ENCODE measurements around the gene CDC25B. TPM values are rescaled to one million over a fixed set of nuclear protein-coding genes. Genes with fewer than 3 reads are reported as not detected.

CDC25B gene
- total RNA-seq, 2 experiments from 2014 or later, result 452 to 454 TPM

DNA sequence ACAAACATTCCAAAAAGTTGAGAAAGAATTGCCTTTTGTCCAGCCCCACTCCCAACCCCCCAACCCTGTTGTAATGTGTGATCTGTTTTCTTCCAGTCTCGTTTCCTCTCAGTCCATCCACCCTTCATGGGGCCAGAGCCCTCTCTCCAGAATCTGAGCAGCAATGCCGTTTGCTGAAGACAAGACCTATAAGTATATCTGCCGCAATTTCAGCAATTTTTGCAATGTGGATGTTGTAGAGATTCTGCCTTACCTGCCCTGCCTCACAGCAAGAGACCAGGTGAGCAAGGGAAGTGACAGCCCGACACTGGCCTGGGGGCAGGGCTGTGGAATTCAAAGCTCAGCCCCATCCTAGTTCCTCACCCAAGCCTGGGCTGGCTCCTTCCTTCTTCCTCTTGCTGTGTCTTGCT lies 58.4 kb downstream of the CDC25B start:
- Mint-ChIP-seq H3K4me1 (peaks cover 6% of the 10 kb centered on the region), H3K4me3 (no peak overlapping the region), H3K9me3 (no peaks in the 10 kb centered on the region), H3K27ac (no peak overlapping the region), H3K27me3 (no peaks in the 10 kb centered on the region), H3K36me3 (ENCODE audit: low read depth) (peaks cover 27% of the 10 kb centered on the region)
- CTCF ChIA-PET, result interaction anchor here (0.6 to 4.7 kb wide), 21 partner anchors 9 to 291 kb away, joined by 3 to 46 read pairs (median 5); partner anchors contain the start of genes ADISSP, AP5S1, CDC25B and CENPB
- POLR2A ChIA-PET, result interaction anchor here (1.2 to 1.8 kb wide), 4 partner anchors 26 to 69 kb away, joined by 3 to 8 read pairs (median 5); partner anchors contain the start of gene AP5S1
- no peak for DNase-seq

Other genes starting within 250 kb of the CDC25B start
- gene GFRA4, start 132.9 kb upstream of the CDC25B start, total RNA-seq, result not detected
- gene ADAM33, start 114.3 kb upstream of the CDC25B start, total RNA-seq, result not detected
- gene SIGLEC1, start 83.7 kb upstream of the CDC25B start, total RNA-seq, result under 1 TPM in 1 of 2 experiments, not detected in 1; 0.03 TPM
- under 1 TPM in 1 of 2 experiments, not detected in 1; 0.08 TPM for gene HSPA12B, start 63.6 kb upstream of the CDC25B start, total RNA-seq
- gene ADISSP, start 28.6 kb upstream of the CDC25B start, total RNA-seq, result 10 to 100 TPM; 20.7 to 23.4 TPM
- gene SPEF1, start 14.9 kb upstream of the CDC25B start, total RNA-seq, result not detected
- 10 to 100 TPM; 67.0 to 68.0 TPM for gene CENPB, start 9.6 kb upstream of the CDC25B start, total RNA-seq
- gene AP5S1, start 24.2 kb downstream of the CDC25B start, total RNA-seq, result 10 to 100 TPM; 12.7 to 15.5 TPM
- 10 to 100 TPM; 31.1 to 31.6 TPM for gene MAVS, start 50.5 kb downstream of the CDC25B start, total RNA-seq
- gene PANK2, start 93.1 kb downstream of the CDC25B start, total RNA-seq, result 10 to 100 TPM; 63.3 to 63.8 TPM
- 10 to 100 TPM; 15.9 to 18.8 TPM for gene RNF24, start 219.2 kb downstream of the CDC25B start, total RNA-seq

Measured in activated CD4-positive, alpha-beta memory T cell treated with anti-CD3 and anti-CD28 coated beads, Interleukin-2, amount 10 ng/mL, durations not matched to agents 7 days and 5 days (primary cell).